Memory B cell (primary cell): ENCODE results near the gene TAF11L3.
"Not testable (repeated sequence)": the region's sequence is repeated elsewhere in the genome, so short reads cannot be mapped to it uniquely, and the experiment has no call there.

Experiments
- ATAC-seq: fragments of 150-1000 bp; cut with Tn5 transposase; 2 replicates; pipeline ENCODE4 v1.10.0; 2021; ENCODE audit warnings: low read depth, mild to moderate bottlenecking, moderate library complexity
- DNase-seq, 2 donors: peaks; one replicate each; pipeline ENCODE4 v3.0.0; 2022; ENCODE audit warnings: low spot score in 2 of 2
- H3K27ac Mint-ChIP-seq: one replicate; pipeline ENCODE4 v1.8.0; 2022; ENCODE audit warnings: mild to moderate bottlenecking, moderate library complexity, mixed read lengths
- H3K27me3 Mint-ChIP-seq: one replicate; pipeline ENCODE4 v1.8.0; 2022; ENCODE audit warnings: mixed read lengths
- H3K36me3 Mint-ChIP-seq: one replicate; pipeline ENCODE4 v1.8.0; 2022; ENCODE audit warnings: mild to moderate bottlenecking, mixed read lengths
- H3K4me1 Mint-ChIP-seq: one replicate; pipeline ENCODE4 v1.8.0; 2022; ENCODE audit warnings: mixed read lengths
- H3K4me3 Mint-ChIP-seq: one replicate; pipeline ENCODE4 v1.8.0; 2022; ENCODE audit warnings: mild to moderate bottlenecking, moderate library complexity, mixed read lengths
- H3K9me3 Mint-ChIP-seq: one replicate; pipeline ENCODE4 v1.8.0; 2022; ENCODE audit warnings: mixed read lengths

Gene TAF11L3

GRCh38 chr5:17517526-17517925 lies 641 bp upstream of the TAF11L3 start:
- not testable (repeated sequence) for ATAC-seq, H3K4me1 Mint-ChIP-seq, H3K27me3 Mint-ChIP-seq, H3K4me3 Mint-ChIP-seq, H3K9me3 Mint-ChIP-seq, H3K27ac Mint-ChIP-seq, H3K36me3 Mint-ChIP-seq
- DNase-seq = peak in 1 of 2 donors; percentile 23

- ATAC-seq, H3K4me1 Mint-ChIP-seq: not testable (repeated sequence)
Observed at GRCh38 chr5:17519508-17519907, 1.3 kb downstream of the TAF11L3 start.

GRCh38 chr5:17521501-17521900 lies 3.3 kb downstream of the TAF11L3 start, which contains the start of gene TAF11L4:
Gene TAF11L4 (plus strand): TSS chr5:17521801.
- H3K36me3 Mint-ChIP-seq, H3K27ac Mint-ChIP-seq, DNase-seq, H3K4me3 Mint-ChIP-seq, H3K27me3 Mint-ChIP-seq, H3K4me1 Mint-ChIP-seq, ATAC-seq, H3K9me3 Mint-ChIP-seq: not testable (repeated sequence)

More at GRCh38 chr5:17519508-17519907, 1.3 kb downstream of the TAF11L3 start:
- not testable (repeated sequence) for H3K36me3 Mint-ChIP-seq, H3K27me3 Mint-ChIP-seq, DNase-seq, H3K9me3 Mint-ChIP-seq, H3K27ac Mint-ChIP-seq, H3K4me3 Mint-ChIP-seq

- H3K27ac Mint-ChIP-seq, H3K4me1 Mint-ChIP-seq, H3K4me3 Mint-ChIP-seq, H3K9me3 Mint-ChIP-seq, H3K27me3 Mint-ChIP-seq, H3K36me3 Mint-ChIP-seq, ATAC-seq, DNase-seq: not testable (repeated sequence)
Observed at GRCh38 chr5:17524935-17525334, 6.8 kb downstream of the TAF11L3 start, which contains the start of gene TAF11L5. Gene TAF11L5 (plus strand): TSS chr5:17525235.

- DNase-seq = peak; percentile 34 to 46
- H3K36me3 Mint-ChIP-seq, ATAC-seq, H3K4me3 Mint-ChIP-seq, H3K4me1 Mint-ChIP-seq, H3K27me3 Mint-ChIP-seq, H3K27ac Mint-ChIP-seq, H3K9me3 Mint-ChIP-seq: not testable (repeated sequence)
Observed at GRCh38 chr5:17526504-17526903, 8.3 kb downstream of the TAF11L3 start.

- not testable (repeated sequence) for ATAC-seq, H3K4me3 Mint-ChIP-seq, H3K27me3 Mint-ChIP-seq, H3K4me1 Mint-ChIP-seq, DNase-seq, H3K9me3 Mint-ChIP-seq, H3K27ac Mint-ChIP-seq, H3K36me3 Mint-ChIP-seq
Observed at GRCh38 chr5:17528369-17528768, 10.2 kb downstream of the TAF11L3 start, which contains the start of gene TAF11L6. Gene TAF11L6 (plus strand): TSS chr5:17528669.
